IMR-90 (cell line): ENCODE measurements around the gene CRTC1. TPM values are rescaled to one million over a fixed set of nuclear protein-coding genes. Genes with fewer than 3 reads are reported as not detected.
"Not testable (repeated sequence)": the region's sequence is repeated elsewhere in the genome, so short reads cannot be mapped to it uniquely, and the experiment has no call there.

Experiments
- ATAC-seq: fragments of 200-7000 bp; cut with Tn5 transposase; 2 replicates; pipeline ENCODE4 v1.9.1; 2020; ENCODE audit warnings: low read depth, mild to moderate bottlenecking, moderate library complexity
- BruUV-seq: library from RNA; stranded (reverse); fragments of 400-500 nt; replicated peaks from 2 replicates; lab custom pipeline; 2021; lab: Mats Ljungman, UMichigan
- CTCF ChIA-PET: fragments of 300-600 bp; formaldehyde crosslinking; extraction: SDS; loops from one replicate; lab custom pipeline; 2021; ENCODE audit warnings: antibody characterized with exemption; lab: Yijun Ruan, JAX
- POLR2A ChIA-PET: fragments of 300-600 bp; sonication (Branson Sonifier 250); formaldehyde crosslinking; loops from one replicate; lab custom pipeline; 2022; ENCODE audit warnings: antibody characterized with exemption; ENCODE audit not compliant: unreplicated experiment; lab: Charles Lee
- DNase-seq: peaks from one replicate; pipeline ENCODE4 v3.0.0; 2013
- H2AFZ ChIP-seq: replicated peaks from 2 replicates; pipeline ENCODE3; 2013; ENCODE audit warnings: low read length, mild to moderate bottlenecking; ENCODE audit not compliant: poor library complexity
- H2AK5ac ChIP-seq: 2 replicates; pipeline ENCODE4 v1.6.1; 2013; ENCODE audit warnings: low read depth, low read length, inconsistent platforms
- H2AK9ac ChIP-seq: replicated peaks from 2 replicates; pipeline ENCODE3; 2013; ENCODE audit warnings: mild to moderate bottlenecking, low read depth, low read length, moderate library complexity; ENCODE audit not compliant: poor library complexity
- H2BK120ac ChIP-seq: 2 replicates; pipeline ENCODE4 v1.6.1; 2013; ENCODE audit warnings: low read depth, low read length, inconsistent platforms
- H2BK15ac ChIP-seq: 3 replicates; pipeline ENCODE4 v1.6.1; 2013; ENCODE audit warnings: low read depth, low read length, inconsistent platforms
- H2BK20ac ChIP-seq: 2 replicates; pipeline ENCODE4 v1.6.1; 2013; ENCODE audit warnings: low read depth, mild to moderate bottlenecking, inconsistent platforms, low read length, moderate library complexity
- H2BK5ac ChIP-seq: 2 replicates; pipeline ENCODE4 v1.6.1; 2013; ENCODE audit warnings: mild to moderate bottlenecking, low read depth, low read length, inconsistent platforms; ENCODE audit not compliant: poor library complexity, severe bottlenecking
- H3K14ac ChIP-seq: replicated peaks from 2 replicates; pipeline ENCODE4 v1.6.1; 2013; ENCODE audit warnings: low read depth, low read length, inconsistent platforms
- H3K18ac ChIP-seq: 2 replicates; pipeline ENCODE4 v1.6.1; 2013; ENCODE audit warnings: low read depth, low read length, control low read depth
- H3K23ac ChIP-seq: 2 replicates; pipeline ENCODE4 v1.6.1; 2013; ENCODE audit warnings: low read depth, low read length, inconsistent platforms
- H3K27ac ChIP-seq: 2 replicates; pipeline ENCODE4 v1.5.1; 2013; ENCODE audit warnings: mild to moderate bottlenecking, control low read depth, low read length; ENCODE audit not compliant: insufficient read depth
- H3K27me3 ChIP-seq: 2 replicates; pipeline ENCODE4 v1.6.1; 2013; ENCODE audit warnings: low read length; ENCODE audit not compliant: control insufficient read depth, insufficient read depth
- H3K36me3 ChIP-seq: 2 replicates; pipeline ENCODE4 v1.6.1; 2013; ENCODE audit warnings: low read length, mixed read lengths; ENCODE audit not compliant: control insufficient read depth, insufficient read depth
- H3K4ac ChIP-seq: 2 replicates; pipeline ENCODE4 v1.6.1; 2013; ENCODE audit warnings: low read depth, low read length, inconsistent platforms
- H3K4me1 ChIP-seq: 2 replicates; pipeline ENCODE4 v1.6.1; 2013; ENCODE audit warnings: low read length, mixed read lengths; ENCODE audit not compliant: control insufficient read depth, insufficient read depth
- H3K4me2 ChIP-seq: 2 replicates; pipeline ENCODE4 v1.6.1; 2013; ENCODE audit warnings: low read depth, mild to moderate bottlenecking, control low read depth, low read length, moderate library complexity
- H3K4me3 ChIP-seq: 2 replicates; pipeline ENCODE4 v1.5.1; 2013; ENCODE audit warnings: low read depth, mild to moderate bottlenecking, control low read depth, low read length, moderate library complexity; ENCODE audit not compliant: insufficient read depth
- H3K56ac ChIP-seq: 2 replicates; pipeline ENCODE4 v1.6.1; 2013; ENCODE audit warnings: low read length, inconsistent platforms; ENCODE audit not compliant: insufficient read depth; ENCODE audit errors: extremely low read depth
- H3K79me1 ChIP-seq, 2 experiments: 2 replicates each; pipeline ENCODE4 v1.6.1; 2013; ENCODE audit warnings: low read length in 2 of 2, inconsistent platforms in 1 of 2, low read depth in 1 of 2
- H3K9ac ChIP-seq: 2 replicates; pipeline ENCODE4 v1.6.1; 2013; ENCODE audit warnings: low read depth, low read length, control low read depth
- H3K9me1 ChIP-seq: 2 replicates; pipeline ENCODE4 v1.6.1; 2013; ENCODE audit warnings: low read length, inconsistent platforms; ENCODE audit not compliant: insufficient read depth
- H3K9me3 ChIP-seq: 2 replicates; pipeline ENCODE4 v1.6.1; 2013; ENCODE audit warnings: low read length; ENCODE audit not compliant: control insufficient read depth, insufficient read depth
- H4K20me1 ChIP-seq: 2 replicates; pipeline ENCODE4 v1.6.1; 2013; ENCODE audit warnings: low read length, inconsistent platforms; ENCODE audit not compliant: insufficient read depth
- H4K5ac ChIP-seq: 2 replicates; pipeline ENCODE4 v1.6.1; 2013; ENCODE audit warnings: mild to moderate bottlenecking, low read depth, low read length, control low read depth
- H4K8ac ChIP-seq, 2 experiments: 2 replicates each; pipeline ENCODE4 v1.6.1; 2013; ENCODE audit warnings: low read depth in 2 of 2, low read length in 2 of 2, control low read depth in 1 of 2, inconsistent platforms in 1 of 2
- H4K91ac ChIP-seq: 2 replicates; pipeline ENCODE4 v1.6.1; 2013; ENCODE audit warnings: low read depth, low read length, inconsistent platforms; ENCODE audit not compliant: insufficient read depth
- WGBS, 2 experiments: methylation state at CpG; one replicate each; pipeline versions ENCODE4 v1.1.5 to v1.1.7; 2013; ENCODE audit warnings: missing lambda C conversion rate in 2 of 2; ENCODE audit not compliant: insufficient read length in 1 of 2; ENCODE audit errors: extremely low coverage in 2 of 2; 5-methylcytosine and 5-hydroxymethylcytosine counted together
- dilution Hi-C: fragments of 300-500 bp; cut with HindIII; formaldehyde crosslinking; loops from one replicate; pipeline ENCODE4 v1.14.3; 2018; ENCODE audit warnings: low sequenced_read_pairs; ENCODE audit not compliant: unreplicated experiment
- in situ Hi-C: fragments of 300-500 bp; cut with MboI; formaldehyde crosslinking; loops from 3 replicates; pipeline ENCODE4 v1.14.3; 2019; ENCODE audit warnings: low sequenced_read_pairs, inconsistent platforms, mixed read lengths
- intact Hi-C: fragments of 100-400 bp; cut with micrococcal nuclease; formaldehyde crosslinking; loops from 2 replicates; pipeline ENCODE4 v1.10.0; 2022
- polyA plus RNA-seq, 3 experiments: library from polyadenylated mRNA; depleted of rRNA; stranded (reverse); fragments of >200 nt; gene quantifications; 2 replicates each; pipeline ENCODE4 v1.2.3, GENCODE V29; 2012; ENCODE audit warnings: low replicate concordance in 1 of 3
- total RNA-seq: library from RNA; depleted of rRNA; stranded (reverse); fragments of >200 nt; gene quantifications from 2 replicates; pipeline ENCODE4 v1.2.3, GENCODE V29; 2012

Gene CRTC1
- total and polyA plus RNA-seq, 2 of the 4 experiments (the other 2 are of a cell fraction): 0.18 to 5.7 TPM

GRCh38 chr19:18816645-18817044 is 133.2 kb downstream of the CRTC1 start:
- BruUV-seq: not testable (repeated sequence)

More at GRCh38 chr19:18816645-18817044, 133.2 kb downstream of the CRTC1 start:
- in situ Hi-C loops, intact Hi-C loops, H3K4me2 ChIP-seq, H2BK5ac ChIP-seq, CTCF ChIA-PET, H3K9me3 ChIP-seq, H4K5ac ChIP-seq, DNase-seq, H2BK20ac ChIP-seq, H3K14ac ChIP-seq, dilution Hi-C loops, ATAC-seq, H2AFZ ChIP-seq, H3K36me3 ChIP-seq, H4K8ac ChIP-seq, H3K18ac ChIP-seq, H3K4ac ChIP-seq, POLR2A ChIA-PET, H3K56ac ChIP-seq, H2BK15ac ChIP-seq, H4K91ac ChIP-seq, H3K4me3 ChIP-seq, H4K20me1 ChIP-seq, H2BK120ac ChIP-seq, H3K27ac ChIP-seq, H3K23ac ChIP-seq, H2AK5ac ChIP-seq, H3K9me1 ChIP-seq, H3K79me1 ChIP-seq, H2AK9ac ChIP-seq, H3K9ac ChIP-seq, H3K4me1 ChIP-seq: not testable (repeated sequence)
- peaks cover 16% of the 10 kb centered on the region for H3K27me3 ChIP-seq
- no CpG with 5 or more reads among the region's 4 CpGs for WGBS, 2 experiments
